SU-DHL-6 (cell line): ENCODE results near the gene SYTL3.
A peak's percentile ranks its signal among the peaks of the same experiment; 100 is the strongest.

ENCODE experiments used
- H2AFZ ChIP-seq: fragments of 200-600 bp; sonication (generic); 2 replicates; pipeline ENCODE4 v1.6.1; 2014; ENCODE audit warnings: low read depth, mild to moderate bottlenecking, moderate library complexity, mixed read lengths, antibody characterized with exemption, low read length; ENCODE audit not compliant: severe bottlenecking
- H3F3A ChIP-seq: fragments of 200-600 bp; shearing (Covaris generic); 2 replicates; pipeline ENCODE4 v1.6.0; 2016; ENCODE audit warnings: antibody characterized with exemption, mild to moderate bottlenecking; ENCODE audit not compliant: insufficient read depth
- H3K27ac ChIP-seq: fragments of 200-600 bp; sonication (generic); 2 replicates; pipeline ENCODE4 v1.5.1; 2016; ENCODE audit warnings: low read depth, mild to moderate bottlenecking, low read length, moderate library complexity, mixed read lengths
- H3K27me3 ChIP-seq: fragments of 200-600 bp; sonication (generic), shearing (Covaris generic); 2 replicates; pipeline ENCODE4 v1.6.0; 2014; ENCODE audit warnings: mild to moderate bottlenecking, low read length
- H3K36me3 ChIP-seq: fragments of 200-600 bp; sonication (generic); 2 replicates; pipeline ENCODE4 v1.6.1; 2014; ENCODE audit warnings: mild to moderate bottlenecking, low read length, mixed read lengths
- H3K4me2 ChIP-seq: fragments of 300-600, 200-600 bp; shearing (Covaris generic), sonication (generic); 2 replicates; pipeline ENCODE4 v1.6.0; 2014; ENCODE audit warnings: low read length, low read depth, mild to moderate bottlenecking; ENCODE audit not compliant: poor library complexity, severe bottlenecking
- H3K4me3 ChIP-seq: fragments of 200-600 bp; sonication (generic); 2 replicates; pipeline ENCODE4 v1.5.1; 2014; ENCODE audit warnings: antibody characterized with exemption, low read length, mild to moderate bottlenecking, mixed read lengths; ENCODE audit not compliant: insufficient read depth, poor library complexity, severe bottlenecking
- H3K79me2 ChIP-seq: fragments of 200-600 bp; sonication (generic); 2 replicates; pipeline ENCODE4 v1.6.1; 2014; ENCODE audit warnings: mild to moderate bottlenecking, low read length, moderate library complexity; ENCODE audit not compliant: insufficient read depth
- H3K9ac ChIP-seq: fragments of 200-600 bp; sonication (generic); 2 replicates; pipeline ENCODE4 v1.7.0; 2014; ENCODE audit warnings: mild to moderate bottlenecking, low read length
- H3K9me2 ChIP-seq: fragments of 200-600 bp; sonication (generic); replicated peaks from 2 replicates; pipeline ENCODE4 v1.6.1; 2014; ENCODE audit warnings: low read length; ENCODE audit not compliant: insufficient read depth
- H3K9me3 ChIP-seq: fragments of 200-600 bp; sonication (generic); 2 replicates; pipeline ENCODE4 v1.6.1; 2014; ENCODE audit warnings: low read length, mixed read lengths; ENCODE audit not compliant: insufficient read depth
- H4K20me1 ChIP-seq: fragments of 200-600 bp; sonication (generic); 2 replicates; pipeline ENCODE4 v1.6.1; 2014; ENCODE audit warnings: low read depth, mild to moderate bottlenecking, antibody characterized with exemption, low read length, moderate library complexity, mixed read lengths
- EZH2phosphoT487 ChIP-seq: fragments of 200-600 bp; sonication (generic), shearing (Covaris generic); conservative IDR thresholded peaks from 2 replicates; pipeline ENCODE4 v1.6.1; 2018; ENCODE audit warnings: mild to moderate bottlenecking, antibody characterized with exemption, low read length, moderate library complexity, mixed read lengths
- TF ChIP-seq, protein P1 (sequence below): fragments of 200-600 bp; sonication (generic); IDR thresholded peaks from one replicate; pipeline ENCODE4 v1.5.1; 2017; ENCODE audit warnings: antibody characterized with exemption, mild to moderate bottlenecking, low read length, moderate library complexity; ENCODE audit not compliant: insufficient read depth, poor library complexity, severe bottlenecking

SYTL3 gene

DNA sequence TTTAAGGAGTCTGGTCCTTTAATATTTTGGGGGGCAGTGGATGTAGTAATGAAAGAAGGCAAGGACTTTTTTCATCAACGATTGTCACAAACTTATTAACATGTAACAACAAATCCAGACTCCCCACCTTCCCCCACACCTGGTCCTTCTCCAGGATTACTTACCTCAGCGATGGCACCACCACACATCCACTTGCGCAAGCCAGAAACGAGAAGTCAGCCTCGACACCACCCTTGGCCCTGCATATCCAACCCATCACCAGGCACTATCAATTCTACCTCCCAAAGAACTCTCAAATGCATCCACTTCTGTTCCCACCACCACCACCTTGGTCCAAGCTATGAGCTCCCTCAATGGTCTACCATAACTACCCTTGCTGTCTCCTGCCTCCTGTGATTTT lies 162.8 kb downstream of the SYTL3 start:
- no peak for TF ChIP-seq EZH2phosphoT487
- TF ChIP-seq, protein P1, sequence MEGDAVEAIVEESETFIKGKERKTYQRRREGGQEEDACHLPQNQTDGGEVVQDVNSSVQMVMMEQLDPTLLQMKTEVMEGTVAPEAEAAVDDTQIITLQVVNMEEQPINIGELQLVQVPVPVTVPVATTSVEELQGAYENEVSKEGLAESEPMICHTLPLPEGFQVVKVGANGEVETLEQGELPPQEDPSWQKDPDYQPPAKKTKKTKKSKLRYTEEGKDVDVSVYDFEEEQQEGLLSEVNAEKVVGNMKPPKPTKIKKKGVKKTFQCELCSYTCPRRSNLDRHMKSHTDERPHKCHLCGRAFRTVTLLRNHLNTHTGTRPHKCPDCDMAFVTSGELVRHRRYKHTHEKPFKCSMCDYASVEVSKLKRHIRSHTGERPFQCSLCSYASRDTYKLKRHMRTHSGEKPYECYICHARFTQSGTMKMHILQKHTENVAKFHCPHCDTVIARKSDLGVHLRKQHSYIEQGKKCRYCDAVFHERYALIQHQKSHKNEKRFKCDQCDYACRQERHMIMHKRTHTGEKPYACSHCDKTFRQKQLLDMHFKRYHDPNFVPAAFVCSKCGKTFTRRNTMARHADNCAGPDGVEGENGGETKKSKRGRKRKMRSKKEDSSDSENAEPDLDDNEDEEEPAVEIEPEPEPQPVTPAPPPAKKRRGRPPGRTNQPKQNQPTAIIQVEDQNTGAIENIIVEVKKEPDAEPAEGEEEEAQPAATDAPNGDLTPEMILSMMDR: no peak
- H4K20me1 ChIP-seq: peaks cover 16% of the 10 kb centered on the region; the same call in 1 of the 2 replicates
- peak overlapping the region; percentile 76 for H3K4me3 ChIP-seq
- peaks cover 18% of the 10 kb centered on the region for H3K36me3 ChIP-seq
- peak overlapping the region; percentile 63 for H3K4me2 ChIP-seq
- peaks cover 92% of the 10 kb centered on the region for H3K79me2 ChIP-seq
- peaks cover 78% of the 10 kb centered on the region for H3F3A ChIP-seq
- no peak overlapping the region for H2AFZ ChIP-seq
- no peaks in the 10 kb centered on the region for H3K27me3 ChIP-seq
- peak overlapping the region; percentile 87 for H3K9ac ChIP-seq
- peak overlapping the region; percentile 96 for H3K27ac ChIP-seq
- no peaks in the 10 kb centered on the region for H3K9me3 ChIP-seq
- H3K9me2 ChIP-seq: no peaks in the 10 kb centered on the region

DNA sequence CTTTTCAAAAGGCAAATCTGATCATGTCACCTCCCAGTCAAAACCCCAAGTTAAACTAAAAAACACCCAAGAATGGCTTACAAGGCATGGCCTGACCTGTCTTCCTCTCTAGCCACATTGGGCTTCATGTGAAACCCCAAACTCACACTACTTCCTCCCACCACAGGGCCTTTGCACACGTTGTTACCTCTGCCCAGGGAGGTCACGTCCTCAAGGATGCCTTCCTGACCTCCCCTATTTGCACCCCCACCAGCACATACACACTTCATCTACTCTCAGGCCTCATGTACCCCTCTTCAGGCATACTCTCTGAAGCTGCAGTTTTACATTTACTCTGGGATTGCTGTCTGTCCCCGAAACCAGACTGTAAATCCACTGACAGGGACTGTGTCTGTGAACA lies 163.2 kb downstream of the SYTL3 start:
- Histone ChIP-seq H3K27me3 (no peaks in the 10 kb centered on the region), H3K27ac (peak overlapping the region; percentile 96), H3K36me3 (peaks cover 18% of the 10 kb centered on the region), H2AFZ (no peak overlapping the region), H4K20me1 (peaks cover 18% of the 10 kb centered on the region; the same call in 1 of the 2 replicates), H3K9me2 (no peaks in the 10 kb centered on the region), H3K9me3 (no peaks in the 10 kb centered on the region), H3K4me2 (peak overlapping the region; percentile 63), H3K9ac (peak overlapping the region; percentile 87), H3K79me2 (peaks cover 92% of the 10 kb centered on the region), H3F3A (peaks cover 74% of the 10 kb centered on the region), H3K4me3 (peak overlapping the region; percentile 76)
- no peak for TF ChIP-seq EZH2phosphoT487
- TF ChIP-seq, protein P1: no peak
